Endothelial cell of umbilical vein (primary cell): ENCODE data around the gene CEBPG. TPM values are rescaled to one million over a fixed set of nuclear protein-coding genes. Genes with fewer than 3 reads are reported as not detected.

Source experiments
- BruUV-seq: library from RNA; stranded (reverse); fragments of 400-500 nt; replicated peaks from 2 replicates; lab custom pipeline; 2021; lab: Mats Ljungman, UMichigan
- CTCF ChIA-PET: fragments of 300-600, 350-600 bp; sonication (Branson Sonifier 250); formaldehyde crosslinking; loops from one replicate; lab custom pipeline; 2021; ENCODE audit warnings: antibody characterized with exemption, inconsistent platforms; lab: Charles Lee
- POLR2A ChIA-PET: fragments of 300-600, 350-600 bp; sonication (Branson Sonifier 250); formaldehyde crosslinking; loops from one replicate; lab custom pipeline; 2021; ENCODE audit warnings: antibody characterized with exemption, inconsistent platforms; lab: Charles Lee
- DNase-seq: peaks from one replicate; pipeline ENCODE4 v3.0.0-alpha.2; 2011; ENCODE audit warnings: low read depth, low spot score
- FAIRE-seq: peaks from 2 replicates; lab custom pipeline; 2011; peaks lifted over from hg19 to GRCh38; lab: Jason Lieb, UNC
- H2AFZ ChIP-seq: 2 replicates; pipeline ENCODE4 v1.6.0; 2012; ENCODE audit warnings: low read depth, low read length, control low read depth, inconsistent platforms
- H3K27ac ChIP-seq: 2 replicates; pipeline ENCODE4 v1.5.1; 2011; ENCODE audit warnings: low read depth, mild to moderate bottlenecking, control low read depth, low read length, moderate library complexity; ENCODE audit not compliant: insufficient read depth
- H3K27me3 ChIP-seq, 2 experiments: 2 replicates each; pipeline versions ENCODE4 v1.6.0 to v1.6.1; 2011; ENCODE audit warnings: low read length in 2 of 2, mixed read lengths in 1 of 2; ENCODE audit not compliant: control insufficient read depth in 2 of 2, insufficient read depth in 2 of 2
- H3K36me3 ChIP-seq, 2 experiments: 2 replicates in 1 of 2; 3 replicates in 1 of 2; pipeline ENCODE4 v1.5.1; 2011; ENCODE audit warnings: low read length in 2 of 2, mild to moderate bottlenecking in 1 of 2, moderate library complexity in 1 of 2; ENCODE audit not compliant: control insufficient read depth in 2 of 2, insufficient read depth in 2 of 2; ENCODE audit errors: extremely low read depth in 1 of 2
- H3K4me1 ChIP-seq: 3 replicates; pipeline ENCODE4 v1.5.1; 2011; ENCODE audit warnings: mild to moderate bottlenecking, low read length; ENCODE audit not compliant: control insufficient read depth, insufficient read depth; ENCODE audit errors: extremely low read depth
- H3K4me2 ChIP-seq: 2 replicates; pipeline ENCODE4 v1.6.1; 2011; ENCODE audit warnings: low read length, control low read depth, mixed read lengths; ENCODE audit not compliant: insufficient read depth
- H3K4me3 ChIP-seq, 3 experiments: fragments of 200-600 bp in 1 of 3; sonication (generic), shearing (Covaris generic) in 1 of 3; replicated peaks in 1 of 3; 2 replicates each; pipeline ENCODE4 v1.5.1; 2011 to 2016; ENCODE audit warnings: control low read depth in 3 of 3, low read length in 3 of 3, mild to moderate bottlenecking in 2 of 3, inconsistent platforms in 1 of 3, low read depth in 1 of 3, moderate library complexity in 1 of 3; ENCODE audit not compliant: insufficient read depth in 1 of 3
- H3K79me2 ChIP-seq: 2 replicates; pipeline ENCODE4 v1.6.0; 2012; ENCODE audit warnings: low read length, inconsistent platforms; ENCODE audit not compliant: control insufficient read depth, insufficient read depth
- H3K9ac ChIP-seq: replicated peaks from 2 replicates; pipeline ENCODE3; 2011; ENCODE audit warnings: low read length, control low read depth; ENCODE audit not compliant: insufficient read depth; ENCODE audit errors: extremely low read depth
- H3K9me1 ChIP-seq: replicated peaks from 3 replicates; pipeline ENCODE4 v1.6.0; 2011; ENCODE audit warnings: mild to moderate bottlenecking, low read length; ENCODE audit not compliant: control insufficient read depth, insufficient read depth; ENCODE audit errors: extremely low read depth
- H3K9me3 ChIP-seq: replicated peaks from 2 replicates; pipeline ENCODE4 v1.5.1; 2012; ENCODE audit warnings: low read length, inconsistent platforms; ENCODE audit not compliant: control insufficient read depth, insufficient read depth
- H4K20me1 ChIP-seq: replicated peaks from 2 replicates; pipeline ENCODE3; 2011; ENCODE audit warnings: mild to moderate bottlenecking, low read length; ENCODE audit not compliant: control insufficient read depth, insufficient read depth; ENCODE audit errors: extremely low read depth
- CTCF ChIP-seq, 2 donors: IDR thresholded peaks; 1 replicate in 1 of 2; 2 replicates in 1 of 2; pipeline ENCODE4 v1.5.1; 2011; ENCODE audit warnings: low read length in 2 of 2, mild to moderate bottlenecking in 2 of 2, moderate library complexity in 2 of 2, control low read depth in 1 of 2, inconsistent platforms in 1 of 2, low read depth in 1 of 2; ENCODE audit not compliant: insufficient read depth in 1 of 2; ENCODE audit errors: extremely low read depth in 1 of 2
- EZH2 ChIP-seq: IDR thresholded peaks from 2 replicates; pipeline ENCODE4 v1.6.1; 2012; ENCODE audit warnings: borderline replicate concordance, low read depth, mild to moderate bottlenecking, moderate library complexity, low read length, inconsistent platforms; ENCODE audit not compliant: severe bottlenecking
- FOS ChIP-seq: IDR thresholded peaks from 2 replicates; pipeline ENCODE4 v1.6.1; 2011; ENCODE audit warnings: mild to moderate bottlenecking, low read length, moderate library complexity, borderline replicate concordance; ENCODE audit not compliant: insufficient read depth
- GATA2 ChIP-seq: IDR thresholded peaks from 2 replicates; pipeline ENCODE4 v1.7.0; 2011; ENCODE audit warnings: low read depth, mild to moderate bottlenecking, moderate library complexity, mixed read lengths, low read length; ENCODE audit not compliant: insufficient read length, insufficient read depth
- JUN ChIP-seq: IDR thresholded peaks from 2 replicates; pipeline ENCODE4 v1.6.1; 2011; ENCODE audit warnings: borderline replicate concordance, low read depth; ENCODE audit not compliant: insufficient read length, insufficient read depth
- MYC ChIP-seq: IDR thresholded peaks from one replicate; pipeline ENCODE4 v1.6.1; 2011; ENCODE audit warnings: mild to moderate bottlenecking, low read depth, low read length
- POLR2A ChIP-seq: IDR thresholded peaks from 2 replicates; pipeline ENCODE4 v1.6.1; 2012; ENCODE audit warnings: low read depth, mild to moderate bottlenecking, control low read depth, low read length
- POLR2AphosphoS5 ChIP-seq: IDR thresholded peaks from 2 replicates; pipeline ENCODE4 v1.6.1; 2012; ENCODE audit warnings: low read depth, mild to moderate bottlenecking, control low read depth, low read length, moderate library complexity; ENCODE audit not compliant: insufficient read depth
- dilution Hi-C: fragments of 300-500 bp; cut with MboI; formaldehyde crosslinking; loops from one replicate; pipeline ENCODE4 v1.15.0; 2019; ENCODE audit warnings: low sequenced_read_pairs; ENCODE audit not compliant: extremely low pct_ligation_motif_present
- intact Hi-C: fragments of 100-400 bp; cut with micrococcal nuclease; formaldehyde crosslinking; loops from one replicate; pipeline ENCODE4 v1.10.0; 2022
- polyA plus RNA-seq, 4 experiments: library from polyadenylated mRNA; depleted of rRNA in 3 of 4; stranded (reverse) in 3 of 4; unstranded in 1 of 4; fragments of >200 nt; gene quantifications; 2 replicates each; pipeline versions ENCODE4 v1.2.1 to v1.2.3, GENCODE V29; 2011 to 2012; ENCODE audit warnings: missing spikeins in 1 of 4
- total RNA-seq: library from RNA; stranded (reverse); gene quantifications from 2 replicates; pipeline ENCODE4 v1.2.3, GENCODE V29; 2021

The CEBPG gene
- total and polyA plus RNA-seq, 2 donors (not counting 3 experiments of a cell fraction or from before 2014, with no cell fraction given): 10.2 to 24.6 TPM

- no TSS peak for BruUV-seq
- Histone ChIP-seq H3K27ac (no peak overlapping the region), H3K4me3 (no peak overlapping the region), H3K36me3 (no peaks in the 10 kb centered on the region), H3K4me2 (no peak overlapping the region), H3K4me1 (no peaks in the 10 kb centered on the region), H4K20me1 (no peaks in the 10 kb centered on the region), H3K9me3 (no peaks in the 10 kb centered on the region), H3K9ac (no peak overlapping the region), H2AFZ (no peak overlapping the region), H3K9me1 (no peaks in the 10 kb centered on the region), H3K27me3 (no peaks in the 10 kb centered on the region), H3K79me2 (no peaks in the 10 kb centered on the region)
- intact Hi-C loops (no loop called here), dilution Hi-C loops (no loop called here)
- CTCF ChIA-PET: interaction anchor here (5.9 kb wide), 1 partner anchor 164 kb away, joined by 181 read pairs; no protein-coding TSS in a partner anchor
- POLR2A ChIA-PET: no interaction called here
- no peak for FAIRE-seq
- no peak for DNase-seq
- TF ChIP-seq POLR2A (no peak), FOS (no peak), GATA2 (no peak), JUN (no peak), CTCF (IDR thresholded peaks at IDR 0.05; ENCODE audit: extremely low read depth in 1 of 2, insufficient read depth in 1 of 2, low read depth in 1 of 2, low read length in 2 of 2) (no peak), EZH2 (no peak), POLR2AphosphoS5 (no peak), MYC (no peak)
These were observed 29.1 kb downstream of the CEBPG start for GRCh38 chr19:33402421-33403220.
